GM12891 (cell line): ENCODE results near the gene UNC45B.

ENCODE experiments used
- POLR2A ChIP-seq: IDR thresholded peaks from 2 replicates; pipeline ENCODE4 v1.6.1; 2011; ENCODE audit warnings: low read depth, low read length, control low read depth
- POLR2AphosphoS5 ChIP-seq: IDR thresholded peaks from 2 replicates; pipeline ENCODE4 v1.6.1; 2011; ENCODE audit warnings: low read depth, low read length, control low read depth
- SPI1 ChIP-seq: IDR thresholded peaks from 2 replicates; pipeline ENCODE4 v1.6.1; 2011; ENCODE audit warnings: low read depth, low read length, control low read depth
- TAF1 ChIP-seq: IDR thresholded peaks from 2 replicates; pipeline ENCODE4 v1.6.1; 2011; ENCODE audit warnings: low read depth, low read length, control low read depth

DNA sequence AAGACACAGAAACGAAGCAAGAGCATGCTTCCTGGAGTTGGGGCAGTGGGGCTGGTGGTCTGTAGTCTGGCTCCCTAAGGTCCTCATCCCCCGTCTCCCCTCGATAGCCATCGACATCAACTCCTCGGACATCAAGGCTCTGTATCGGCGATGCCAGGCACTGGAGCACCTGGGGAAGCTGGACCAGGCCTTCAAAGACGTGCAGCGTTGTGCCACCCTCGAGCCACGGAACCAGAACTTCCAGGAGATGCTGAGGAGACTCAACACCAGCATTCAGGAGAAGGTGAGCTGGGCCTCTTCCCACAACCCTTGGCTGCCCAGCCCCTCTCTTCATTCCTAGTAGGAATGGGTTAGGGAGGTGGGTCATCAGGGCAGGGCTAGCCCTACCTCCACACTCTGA, 2.3 kb downstream of the UNC45B start:
- TF ChIP-seq POLR2AphosphoS5 (no peak), TAF1 (no peak), SPI1 (no peak), POLR2A (no peak)
